IPS DF 6.9 (cell line): Measurements from ENCODE around the gene C2CD4B.

Experiments
- DNase-seq: peaks from one replicate; pipeline ENCODE4 v3.0.0-alpha.2; 2013; ENCODE audit warnings: low read depth, low spot score
- H3K27ac ChIP-seq: one replicate; pipeline ENCODE4 v1.5.1; 2013; ENCODE audit warnings: low read length, control low read depth
- H3K27me3 ChIP-seq: 2 replicates; pipeline ENCODE4 v1.6.1; 2013; ENCODE audit warnings: mild to moderate bottlenecking, low read length; ENCODE audit not compliant: control insufficient read depth, insufficient read depth
- H3K36me3 ChIP-seq: 2 replicates; pipeline ENCODE4 v1.6.1; 2013; ENCODE audit warnings: low read length; ENCODE audit not compliant: control insufficient read depth, insufficient read depth
- H3K4me1 ChIP-seq: 2 replicates; pipeline ENCODE4 v1.6.1; 2013; ENCODE audit warnings: low read length; ENCODE audit not compliant: control insufficient read depth, insufficient read depth
- H3K4me3 ChIP-seq: 2 replicates; pipeline ENCODE4 v1.5.1; 2013; ENCODE audit warnings: mild to moderate bottlenecking, low read length
- H3K9me3 ChIP-seq: 2 replicates; pipeline ENCODE4 v1.6.1; 2013; ENCODE audit warnings: low read length, inconsistent platforms; ENCODE audit not compliant: control insufficient read depth, insufficient read depth
- WGBS: extraction: QIAGEN DNeasy Blood & Tissue Kit; methylation state at CpG from one replicate; pipeline ENCODE4 v1.1.7; 2013; ENCODE audit warnings: mixed read lengths, missing lambda C conversion rate; ENCODE audit not compliant: insufficient read length, insufficient coverage; 5-methylcytosine and 5-hydroxymethylcytosine counted together

C2CD4B gene

DNA sequence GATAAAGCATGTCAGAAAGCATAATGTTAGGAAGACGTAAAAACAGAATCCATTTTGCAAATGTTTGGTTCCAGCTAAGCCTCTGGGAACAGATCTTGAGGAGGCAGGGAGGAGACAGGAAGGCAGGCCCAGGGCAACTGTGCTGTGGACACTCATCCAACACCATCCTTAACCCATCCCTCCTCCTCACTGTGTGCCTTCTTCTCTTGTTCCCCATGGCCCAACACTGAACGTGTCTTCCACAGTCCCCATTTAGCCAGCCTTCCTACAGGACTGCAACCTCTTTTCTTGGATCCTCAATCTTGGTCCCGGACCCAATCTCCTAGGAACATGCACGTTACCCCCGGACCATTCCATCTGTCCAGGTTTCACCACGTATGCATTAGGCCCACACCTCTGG, 15.4 kb downstream of the C2CD4B start:
- WGBS: no CpG with 5 or more reads among the region's 6 CpGs
- no peak overlapping the region for H3K4me3 ChIP-seq

DNA sequence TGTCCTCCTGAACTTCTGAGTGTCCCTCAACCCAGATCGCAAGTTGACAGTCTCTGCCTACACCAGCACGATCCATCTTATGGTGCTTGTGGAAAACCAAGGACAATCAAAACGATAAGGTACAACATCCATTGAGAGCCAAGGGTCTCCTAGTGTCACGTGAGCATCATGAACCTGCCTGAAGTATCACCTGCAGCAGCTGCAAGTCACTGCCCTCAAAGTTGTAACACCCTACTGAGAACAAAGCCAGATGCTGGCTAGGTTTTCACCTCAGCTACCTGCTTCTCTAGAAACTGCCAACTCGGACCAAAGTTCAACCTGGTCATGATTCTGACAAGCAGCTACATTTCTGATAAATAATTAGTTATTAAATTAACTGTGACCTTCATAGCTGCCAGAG, 17.5 kb downstream of the C2CD4B start:
- H3K9me3 ChIP-seq: no peaks in the 10 kb centered on the region
- H3K27ac ChIP-seq: no peak overlapping the region
- H3K4me3 ChIP-seq: no peak overlapping the region
- H3K36me3 ChIP-seq: no peaks in the 10 kb centered on the region
- WGBS: no CpG with 5 or more reads among the region's 5 CpGs
- DNase-seq: no peak
- H3K4me1 ChIP-seq: no peaks in the 10 kb centered on the region
- no peaks in the 10 kb centered on the region for H3K27me3 ChIP-seq

More for the DNA sequence above, 15.4 kb downstream of the C2CD4B start:
- Histone ChIP-seq H3K27me3 (no peaks in the 10 kb centered on the region), H3K27ac (no peak overlapping the region), H3K36me3 (no peaks in the 10 kb centered on the region), H3K4me1 (no peaks in the 10 kb centered on the region), H3K9me3 (no peaks in the 10 kb centered on the region)
- DNase-seq: no peak

- WGBS: no CpG with 5 or more reads among the region's 3 CpGs
- no peaks in the 10 kb centered on the region for H3K9me3 ChIP-seq
- H3K4me1 ChIP-seq: no peaks in the 10 kb centered on the region; the same call in 1 of the 2 replicates
- no peak for DNase-seq
- H3K27me3 ChIP-seq: no peaks in the 10 kb centered on the region
- no peak overlapping the region for H3K4me3 ChIP-seq
- no peaks in the 10 kb centered on the region for H3K36me3 ChIP-seq
- H3K27ac ChIP-seq: no peak overlapping the region
Measured at GRCh38 chr15:62147149-62147548, 17.9 kb downstream of the C2CD4B start.

GRCh38 chr15:62145015-62145735, 19.9 kb downstream of the C2CD4B start:
- WGBS: no CpG with 5 or more reads among the region's 10 CpGs
- no peak for DNase-seq
- Histone ChIP-seq H3K27me3 (no peaks in the 10 kb centered on the region), H3K9me3 (no peaks in the 10 kb centered on the region), H3K27ac (no peak overlapping the region), H3K36me3 (no peaks in the 10 kb centered on the region), H3K4me1 (no peaks in the 10 kb centered on the region; the same call in 1 of the 2 replicates), H3K4me3 (no peak overlapping the region)

DNA sequence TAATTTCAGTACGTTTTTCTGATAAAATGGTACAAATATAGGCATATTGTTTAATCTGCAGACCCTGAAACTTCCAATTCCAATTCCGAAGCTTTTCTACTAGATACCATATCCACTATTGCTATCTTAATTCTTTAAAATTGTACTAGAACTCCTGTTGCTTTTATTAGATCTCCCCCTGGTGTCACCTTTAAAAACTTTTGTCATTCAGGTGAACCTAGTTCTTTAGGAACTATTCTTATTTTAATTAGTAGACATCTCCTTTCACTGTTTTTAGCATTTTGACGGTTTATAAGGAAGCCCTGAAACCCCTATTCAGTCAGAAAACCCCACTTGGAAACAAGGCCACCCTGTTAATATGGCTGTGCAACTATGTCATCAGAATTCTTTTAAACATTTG, 22.3 kb downstream of the C2CD4B start:
- DNase-seq: no peak
- H3K27me3 ChIP-seq: no peaks in the 10 kb centered on the region
- no CpG with 5 or more reads among the region's 3 CpGs for WGBS
- no peaks in the 10 kb centered on the region for H3K36me3 ChIP-seq
- H3K4me3 ChIP-seq: no peak overlapping the region
- no peak overlapping the region for H3K27ac ChIP-seq
- H3K9me3 ChIP-seq: no peaks in the 10 kb centered on the region
- no peaks in the 10 kb centered on the region; the same call in 1 of the 2 replicates for H3K4me1 ChIP-seq

- Histone ChIP-seq H3K36me3 (no peaks in the 10 kb centered on the region), H3K27ac (no peak overlapping the region), H3K4me1 (no peaks in the 10 kb centered on the region; the same call in 1 of the 2 replicates), H3K9me3 (no peaks in the 10 kb centered on the region), H3K27me3 (no peaks in the 10 kb centered on the region), H3K4me3 (no peak overlapping the region)
- no peak for DNase-seq
- no CpG with 5 or more reads among the region's 5 CpGs for WGBS
Measured at GRCh38 chr15:62141643-62142588, 23.2 kb downstream of the C2CD4B start.

- Histone ChIP-seq H3K36me3 (no peaks in the 10 kb centered on the region), H3K4me1 (no peaks in the 10 kb centered on the region; the same call in 1 of the 2 replicates), H3K9me3 (no peaks in the 10 kb centered on the region), H3K4me3 (no peak overlapping the region), H3K27ac (no peak overlapping the region), H3K27me3 (no peaks in the 10 kb centered on the region)
- no peak for DNase-seq
- WGBS: no CpG with 5 or more reads among the region's 1 CpG
Measured at GRCh38 chr15:62141200-62141599, 23.9 kb downstream of the C2CD4B start.

DNA sequence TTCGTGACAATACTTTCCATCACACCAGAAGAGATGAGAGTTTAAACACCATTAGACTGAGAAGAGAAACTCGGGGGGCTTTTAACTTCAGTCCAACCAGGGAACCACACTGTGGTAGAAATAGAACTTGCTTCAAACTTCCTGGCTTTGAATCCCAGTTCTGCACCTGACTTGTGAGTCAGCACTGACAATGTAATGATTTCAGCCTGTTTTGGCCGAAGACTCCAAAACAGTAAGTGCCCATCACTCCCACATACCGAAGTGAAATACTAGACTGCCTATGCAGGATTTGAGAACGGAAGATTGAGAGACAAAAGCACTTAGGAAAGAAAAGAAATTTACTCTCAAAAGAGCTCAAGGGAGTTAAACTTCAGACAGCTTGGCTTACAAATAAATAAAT, 27.0 kb downstream of the C2CD4B start:
- Histone ChIP-seq H3K27ac (no peak overlapping the region), H3K36me3 (no peaks in the 10 kb centered on the region), H3K4me3 (no peak overlapping the region), H3K27me3 (no peaks in the 10 kb centered on the region), H3K4me1 (no peaks in the 10 kb centered on the region; the same call in none of the 2 replicates), H3K9me3 (no peaks in the 10 kb centered on the region)
- no peak for DNase-seq
- WGBS: no CpG with 5 or more reads among the region's 5 CpGs

GRCh38 chr15:62136911-62137865, 27.9 kb downstream of the C2CD4B start:
- Histone ChIP-seq H3K27ac (no peak overlapping the region), H3K4me1 (no peaks in the 10 kb centered on the region; the same call in 1 of the 2 replicates), H3K4me3 (no peak overlapping the region), H3K9me3 (no peaks in the 10 kb centered on the region), H3K27me3 (no peaks in the 10 kb centered on the region), H3K36me3 (no peaks in the 10 kb centered on the region)
- no peak for DNase-seq
- no CpG with 5 or more reads among the region's 3 CpGs for WGBS
